ENCODE results near the gene PPP1R16B.

PPP1R16B gene

GRCh38 chr20:38930242-38930569, 124.7 kb downstream of the PPP1R16B start:
- peaks cover 35% of the 10 kb centered on the region for H3K4me1 Mint-ChIP-seq
- H3K9me3 Mint-ChIP-seq: no peaks in the 10 kb centered on the region
- no peak for DNase-seq
- no peak overlapping the region for H3K4me3 Mint-ChIP-seq
- no peaks in the 10 kb centered on the region for H3K27me3 Mint-ChIP-seq
- no peak overlapping the region for H3K27ac Mint-ChIP-seq
- no peak for ATAC-seq

- H3K27ac Mint-ChIP-seq: no peak overlapping the region
- ATAC-seq: no peak
- no peaks in the 10 kb centered on the region for H3K27me3 Mint-ChIP-seq
- no peak overlapping the region for H3K4me3 Mint-ChIP-seq
- no peak for DNase-seq
- no peaks in the 10 kb centered on the region for H3K9me3 Mint-ChIP-seq
- peaks cover 28% of the 10 kb centered on the region for H3K4me1 Mint-ChIP-seq
Observed at GRCh38 chr20:38931984-38932383, 126.5 kb downstream of the PPP1R16B start.

- H3K4me1 Mint-ChIP-seq: peaks cover 26% of the 10 kb centered on the region
- no peak overlapping the region for H3K27ac Mint-ChIP-seq
- H3K4me3 Mint-ChIP-seq: no peak overlapping the region
- H3K9me3 Mint-ChIP-seq: no peaks in the 10 kb centered on the region
- ATAC-seq: no peak
- no peaks in the 10 kb centered on the region for H3K27me3 Mint-ChIP-seq
- DNase-seq: no peak
Observed at GRCh38 chr20:38932457-38933120, 127.1 kb downstream of the PPP1R16B start.

- H3K4me3 Mint-ChIP-seq: no peak overlapping the region
- ATAC-seq: no peak
- no peaks in the 10 kb centered on the region for H3K9me3 Mint-ChIP-seq
- no peaks in the 10 kb centered on the region for H3K27me3 Mint-ChIP-seq
- DNase-seq: no peak
- H3K4me1 Mint-ChIP-seq: peaks cover 6% of the 10 kb centered on the region
- H3K27ac Mint-ChIP-seq: no peak overlapping the region
Observed at GRCh38 chr20:38934530-38934929, 129.0 kb downstream of the PPP1R16B start.

DNA sequence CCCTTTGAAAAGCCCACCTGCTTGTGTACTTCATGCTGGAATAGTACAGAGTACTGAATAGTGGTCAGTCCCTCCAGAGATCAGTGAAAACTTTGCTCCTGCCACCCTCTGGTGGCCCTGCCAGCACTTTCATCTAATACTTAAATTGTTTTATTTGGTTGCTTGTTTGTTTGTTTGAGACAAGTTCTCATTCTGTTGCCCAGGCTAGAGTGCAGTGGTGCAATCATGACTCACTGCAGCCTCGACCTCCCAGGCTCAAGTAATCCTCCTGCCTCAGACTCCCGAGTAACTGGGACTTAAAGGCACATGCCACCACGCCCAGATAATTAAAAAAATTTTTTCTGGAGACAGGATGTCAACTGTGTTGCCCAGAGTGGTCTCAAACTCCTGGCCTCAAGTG, 129.8 kb downstream of the PPP1R16B start:
- H3K4me3 Mint-ChIP-seq: no peak overlapping the region
- ATAC-seq (no peak), DNase-seq (no peak)
- no peaks in the 10 kb centered on the region for H3K9me3 Mint-ChIP-seq
- H3K27me3 Mint-ChIP-seq: no peaks in the 10 kb centered on the region
- H3K27ac Mint-ChIP-seq: no peak overlapping the region
- no peaks in the 10 kb centered on the region for H3K4me1 Mint-ChIP-seq

DNA sequence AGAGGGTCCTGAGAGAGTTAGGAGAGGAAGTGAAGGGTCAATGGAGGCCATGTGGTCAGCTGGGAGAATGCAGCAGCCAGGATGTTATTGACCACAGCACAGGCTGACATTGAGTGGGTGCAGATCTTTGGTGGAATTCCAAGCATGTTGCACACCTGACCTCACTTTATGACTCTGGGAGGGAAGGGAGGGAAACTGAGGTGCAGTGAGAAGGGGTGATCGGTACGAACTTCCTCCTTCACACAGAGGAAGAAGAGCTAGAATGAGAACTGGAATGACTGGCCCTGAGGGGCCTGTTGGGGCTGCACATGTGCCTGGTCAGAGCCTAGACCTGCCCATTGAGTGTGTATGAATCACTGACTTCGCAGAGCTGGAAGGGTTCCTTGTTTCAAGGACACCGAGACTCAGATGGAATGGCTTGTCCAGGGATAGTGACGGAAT, 130.5 kb downstream of the PPP1R16B start:
- Mint-ChIP-seq H3K9me3 (no peaks in the 10 kb centered on the region), H3K4me1 (no peaks in the 10 kb centered on the region), H3K4me3 (no peak overlapping the region), H3K27me3 (no peaks in the 10 kb centered on the region), H3K27ac (no peak overlapping the region)
- ATAC-seq (no peak), DNase-seq (no peak)

GRCh38 chr20:38937000-38937399, 131.5 kb downstream of the PPP1R16B start:
- DNase-seq (no peak), ATAC-seq (no peak)
- Mint-ChIP-seq H3K27ac (no peak overlapping the region), H3K4me3 (no peak overlapping the region), H3K4me1 (no peaks in the 10 kb centered on the region), H3K27me3 (no peaks in the 10 kb centered on the region), H3K9me3 (no peaks in the 10 kb centered on the region)

- DNase-seq (no peak), ATAC-seq (no peak)
- no peaks in the 10 kb centered on the region for H3K9me3 Mint-ChIP-seq
- H3K27ac Mint-ChIP-seq: no peak overlapping the region
- no peaks in the 10 kb centered on the region for H3K4me1 Mint-ChIP-seq
- no peaks in the 10 kb centered on the region for H3K27me3 Mint-ChIP-seq
- no peak overlapping the region for H3K4me3 Mint-ChIP-seq
Observed at GRCh38 chr20:38937978-38938473, 132.5 kb downstream of the PPP1R16B start.

DNA sequence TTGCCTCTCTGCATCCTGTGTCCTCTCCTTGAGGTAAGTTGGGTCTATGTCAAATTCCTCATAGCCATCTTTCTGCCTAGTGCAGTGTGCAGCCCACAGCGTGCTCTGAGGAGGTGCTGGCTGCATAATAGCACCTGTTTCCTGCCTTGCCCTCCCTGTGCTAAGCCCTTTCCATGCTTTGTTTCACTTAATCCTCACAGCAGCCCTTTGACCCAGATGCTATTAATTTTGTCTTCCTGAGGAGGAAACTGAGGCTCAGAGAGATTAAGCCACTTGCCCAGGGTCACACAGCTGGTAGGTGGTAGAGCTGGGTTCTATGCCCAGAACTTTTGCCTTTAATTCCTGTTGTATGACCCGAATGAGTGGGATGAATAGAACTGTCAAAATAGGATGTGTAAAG, 134.2 kb downstream of the PPP1R16B start:
- Mint-ChIP-seq H3K9me3 (no peaks in the 10 kb centered on the region), H3K4me3 (no peak overlapping the region), H3K27me3 (no peaks in the 10 kb centered on the region), H3K4me1 (no peaks in the 10 kb centered on the region), H3K27ac (no peak overlapping the region)
- no peak for ATAC-seq
- no peak for DNase-seq

- ATAC-seq (no peak), DNase-seq (no peak)
- Mint-ChIP-seq H3K27ac (no peak overlapping the region), H3K27me3 (no peaks in the 10 kb centered on the region), H3K9me3 (no peaks in the 10 kb centered on the region), H3K4me3 (no peak overlapping the region), H3K4me1 (no peaks in the 10 kb centered on the region)
Observed at GRCh38 chr20:38940644-38941043, 135.1 kb downstream of the PPP1R16B start.

DNA sequence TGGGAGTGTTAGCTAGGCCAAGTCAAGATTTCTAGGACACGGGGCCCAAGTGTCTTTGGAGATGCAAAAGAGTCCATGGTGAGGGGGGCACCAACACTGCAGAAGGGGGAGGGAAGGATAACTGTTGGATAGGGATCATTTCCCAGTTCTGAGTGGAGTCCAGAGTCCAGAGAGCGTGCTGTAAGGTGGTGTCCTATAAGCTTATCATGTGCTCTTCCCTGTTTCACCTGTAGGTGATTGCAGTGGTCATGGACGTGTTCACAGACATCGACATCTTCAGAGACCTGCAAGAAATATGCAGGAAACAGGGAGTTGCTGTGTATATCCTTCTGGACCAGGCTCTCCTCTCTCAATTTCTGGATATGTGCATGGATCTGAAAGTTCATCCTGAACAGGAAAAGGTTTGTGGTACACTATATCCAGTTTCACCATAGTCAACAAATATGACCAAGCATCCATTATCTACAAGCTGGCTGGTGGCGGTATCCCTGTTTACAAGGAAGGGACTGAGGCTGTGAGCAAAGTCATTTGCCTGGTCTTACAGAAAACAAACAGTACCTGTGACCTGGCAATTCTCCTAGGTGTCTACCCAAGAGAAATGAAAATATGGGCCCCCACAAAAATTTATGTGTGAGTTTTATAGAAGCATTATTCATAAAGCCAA, 136.4 kb downstream of the PPP1R16B start:
- no peak overlapping the region for H3K4me3 Mint-ChIP-seq
- DNase-seq: no peak
- H3K4me1 Mint-ChIP-seq: no peaks in the 10 kb centered on the region
- H3K27me3 Mint-ChIP-seq: no peaks in the 10 kb centered on the region
- ATAC-seq: no peak
- no peak overlapping the region for H3K27ac Mint-ChIP-seq
- H3K9me3 Mint-ChIP-seq: no peaks in the 10 kb centered on the region

- DNase-seq (no peak), ATAC-seq (no peak)
- Mint-ChIP-seq H3K4me3 (no peak overlapping the region), H3K27me3 (no peaks in the 10 kb centered on the region), H3K9me3 (no peaks in the 10 kb centered on the region), H3K27ac (no peak overlapping the region), H3K4me1 (no peaks in the 10 kb centered on the region)
Observed at GRCh38 chr20:38945012-38945411, 139.5 kb downstream of the PPP1R16B start.

DNA sequence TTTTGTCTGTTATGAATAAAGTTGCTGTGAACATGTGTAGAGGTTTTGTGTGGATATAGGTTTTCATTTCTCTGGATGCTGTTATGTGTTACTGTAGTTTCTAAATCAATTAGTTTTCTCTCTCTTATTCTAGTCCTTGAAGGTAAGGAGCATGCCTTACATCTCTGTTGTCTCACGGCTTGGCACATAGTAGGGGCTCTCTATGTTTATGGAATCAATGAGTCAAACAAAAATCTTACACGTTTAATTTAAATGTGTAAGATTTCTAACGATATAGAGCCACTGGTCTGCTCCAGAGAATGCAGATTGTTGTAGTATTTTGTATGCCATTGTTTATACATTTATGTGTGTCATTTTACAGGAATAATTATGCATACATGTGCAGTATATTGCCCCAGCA, 141.3 kb downstream of the PPP1R16B start:
- Mint-ChIP-seq H3K9me3 (no peaks in the 10 kb centered on the region), H3K27me3 (no peaks in the 10 kb centered on the region), H3K4me3 (no peak overlapping the region), H3K4me1 (peaks cover under 1% of the 10 kb centered on the region), H3K27ac (no peak overlapping the region)
- ATAC-seq: no peak
- DNase-seq: no peak

GRCh38 chr20:38947931-38948362, 142.4 kb downstream of the PPP1R16B start:
- Mint-ChIP-seq H3K27me3 (no peaks in the 10 kb centered on the region), H3K27ac (no peak overlapping the region), H3K9me3 (no peaks in the 10 kb centered on the region), H3K4me3 (no peak overlapping the region), H3K4me1 (peaks cover 6% of the 10 kb centered on the region)
- no peak for ATAC-seq
- DNase-seq: no peak

GRCh38 chr20:38950254-38950653, 144.8 kb downstream of the PPP1R16B start:
- ATAC-seq (no peak), DNase-seq (no peak)
- Mint-ChIP-seq H3K4me1 (peaks cover 6% of the 10 kb centered on the region), H3K27me3 (no peaks in the 10 kb centered on the region), H3K4me3 (no peak overlapping the region), H3K27ac (no peak overlapping the region), H3K9me3 (no peaks in the 10 kb centered on the region)

- no peak overlapping the region for H3K27ac Mint-ChIP-seq
- no peaks in the 10 kb centered on the region for H3K9me3 Mint-ChIP-seq
- no peak overlapping the region for H3K4me3 Mint-ChIP-seq
- DNase-seq: no peak
- H3K27me3 Mint-ChIP-seq: no peaks in the 10 kb centered on the region
- H3K4me1 Mint-ChIP-seq: peaks cover 6% of the 10 kb centered on the region
- no peak for ATAC-seq
Observed at GRCh38 chr20:38951611-38952010, 146.1 kb downstream of the PPP1R16B start.

DNA sequence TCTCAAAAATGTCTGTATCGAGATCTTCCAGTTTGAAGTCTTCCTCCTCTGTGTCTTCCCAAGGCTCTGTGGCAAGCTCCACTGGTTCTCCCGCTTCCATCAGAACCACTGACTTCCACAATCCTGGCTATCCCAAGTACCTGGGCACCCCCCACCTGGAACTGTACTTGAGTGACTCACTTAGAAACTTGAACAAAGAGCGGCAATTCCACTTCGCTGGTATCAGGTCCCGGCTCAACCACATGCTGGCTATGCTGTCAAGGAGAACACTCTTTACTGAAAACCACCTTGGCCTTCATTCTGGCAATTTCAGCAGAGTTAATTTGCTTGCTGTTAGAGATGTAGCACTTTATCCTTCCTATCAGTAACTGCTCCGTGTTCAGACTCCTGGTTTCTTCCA, 146.7 kb downstream of the PPP1R16B start:
- Mint-ChIP-seq H3K4me1 (peaks cover 6% of the 10 kb centered on the region), H3K27me3 (no peaks in the 10 kb centered on the region), H3K4me3 (no peak overlapping the region), H3K9me3 (no peaks in the 10 kb centered on the region), H3K27ac (no peak overlapping the region)
- DNase-seq (no peak), ATAC-seq (no peak)
